ENCODE data around the gene SLC25A25.

The SLC25A25 gene

GRCh38 chr9:128077847-128078503, 9.9 kb downstream of the SLC25A25 start:
- ATAC-seq: peak in 1 of 2 donors; percentile 41

DNA sequence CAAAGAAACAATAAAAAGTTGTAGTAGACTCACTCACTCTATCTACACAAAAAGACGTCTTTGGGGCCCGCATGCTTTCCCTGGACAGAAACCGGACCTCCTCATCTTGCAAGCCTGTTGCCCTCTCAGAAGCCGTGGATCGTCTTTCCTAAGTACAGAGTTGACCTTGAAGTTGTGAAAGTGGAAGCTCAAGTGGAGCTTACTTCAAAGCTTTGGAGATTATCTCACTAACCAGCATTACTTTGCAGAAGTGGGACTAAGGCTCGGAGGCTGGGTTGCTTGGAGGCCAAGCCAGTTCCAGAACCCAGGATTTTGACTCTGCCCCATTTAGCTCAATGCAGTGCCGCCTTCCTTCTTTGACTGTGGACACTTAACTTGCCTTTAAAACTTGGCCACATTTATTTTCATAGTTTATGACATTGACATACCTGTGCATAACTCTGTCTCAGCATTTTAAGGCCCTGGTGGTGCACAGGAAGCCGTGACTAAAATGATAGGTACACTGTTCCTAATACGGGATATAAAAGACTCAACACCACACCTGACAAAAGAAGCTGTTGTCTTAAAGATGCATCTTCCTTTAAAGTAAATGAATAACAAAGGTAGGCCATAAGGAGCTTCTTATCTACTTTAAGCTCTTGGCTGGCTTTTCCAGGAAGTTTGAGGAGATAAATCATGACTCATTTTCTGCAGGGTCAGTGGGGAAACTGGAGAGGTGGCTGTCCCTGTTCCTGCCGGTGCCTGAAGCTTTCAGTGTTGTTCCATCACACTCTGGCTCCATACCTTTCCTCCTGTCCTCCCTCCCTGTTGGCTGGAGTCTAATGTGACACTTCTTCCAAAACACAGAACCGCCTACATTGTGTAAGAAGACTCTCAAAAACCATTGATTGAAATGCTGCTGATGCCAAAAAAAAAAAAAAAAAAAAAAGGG, 10.7 kb downstream of the SLC25A25 start:
- ATAC-seq: no peak

GRCh38 chr9:128080206-128080605, 12.2 kb downstream of the SLC25A25 start:
- ATAC-seq: no peak

GRCh38 chr9:128081056-128081455, 13.0 kb downstream of the SLC25A25 start:
- no peak for ATAC-seq

GRCh38 chr9:128082151-128082550, 14.1 kb downstream of the SLC25A25 start:
- ATAC-seq: no peak

- ATAC-seq: no peak
These were observed 16.7 kb downstream of the SLC25A25 start for GRCh38 chr9:128084746-128085145.

GRCh38 chr9:128085943-128086342, 17.9 kb downstream of the SLC25A25 start:
- ATAC-seq: no peak

- no peak for ATAC-seq
These were observed 19.2 kb downstream of the SLC25A25 start for GRCh38 chr9:128087262-128087661.

GRCh38 chr9:128088253-128088945, 20.4 kb downstream of the SLC25A25 start:
- no peak for ATAC-seq

GRCh38 chr9:128089299-128089698, 21.3 kb downstream of the SLC25A25 start:
- no peak for ATAC-seq

GRCh38 chr9:128091144-128091543, 23.1 kb downstream of the SLC25A25 start:
- no peak for ATAC-seq

DNA sequence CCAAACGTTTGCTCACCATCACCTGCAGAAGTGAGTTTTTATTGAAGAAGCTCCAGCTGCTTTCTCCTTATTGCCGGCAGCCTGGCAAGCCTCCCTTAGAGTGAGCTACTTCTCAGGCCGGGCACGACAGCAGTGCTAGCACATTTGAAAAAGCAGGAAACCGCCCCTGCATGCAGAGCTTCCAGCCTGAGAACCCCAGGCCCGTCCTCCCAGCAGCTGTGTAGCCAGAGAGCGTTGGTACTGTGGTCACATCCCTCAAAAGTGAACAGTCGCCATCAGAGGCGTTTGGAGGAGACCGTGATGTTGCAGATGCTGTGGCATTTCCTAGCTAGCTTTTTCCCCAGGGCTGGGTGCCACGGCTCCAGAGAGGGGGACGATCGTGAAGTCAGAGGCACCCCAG, 23.5 kb downstream of the SLC25A25 start:
- ATAC-seq: no peak

GRCh38 chr9:128092199-128092977, 24.4 kb downstream of the SLC25A25 start:
- no peak for ATAC-seq

GRCh38 chr9:128093011-128093410, 25.0 kb downstream of the SLC25A25 start:
- no peak for ATAC-seq

DNA sequence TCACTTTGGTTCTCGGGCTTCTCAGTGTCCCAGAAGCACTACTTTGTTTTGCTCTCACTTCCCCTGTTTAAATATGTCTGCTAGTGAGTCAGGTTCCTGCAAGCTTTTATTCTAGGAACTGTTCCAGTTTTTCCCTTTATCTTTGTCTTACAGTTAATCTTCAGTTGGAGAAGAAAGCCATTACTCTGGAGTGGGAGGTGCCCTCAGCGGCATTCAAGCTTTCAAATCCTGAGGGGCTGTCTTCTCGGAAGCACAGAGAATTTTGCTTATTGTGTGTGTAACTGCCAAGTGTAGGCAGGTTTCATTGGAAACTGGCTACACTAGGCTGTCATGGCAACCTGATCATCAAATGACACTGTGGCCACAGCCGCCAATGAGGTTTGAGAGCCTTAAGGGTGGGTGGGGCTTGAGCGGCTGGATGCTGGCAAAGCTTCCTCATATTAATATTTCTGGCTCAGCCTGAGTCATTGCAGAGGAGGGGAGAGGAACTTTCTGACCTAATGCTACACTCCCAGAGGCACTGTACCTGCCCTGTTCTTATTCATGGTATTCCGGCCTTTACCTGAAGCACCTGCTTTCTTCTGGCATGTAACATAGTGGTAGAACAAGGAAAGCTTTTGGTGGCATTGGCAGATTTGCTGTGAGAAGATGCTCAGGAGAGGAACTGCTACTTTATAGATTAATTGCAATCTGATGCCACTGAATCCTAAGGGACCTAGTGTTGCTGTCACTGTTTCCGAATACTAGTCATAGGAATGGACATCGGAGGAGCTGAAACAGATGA, 26.3 kb downstream of the SLC25A25 start:
- ATAC-seq: peak; percentile 96 to 97

DNA sequence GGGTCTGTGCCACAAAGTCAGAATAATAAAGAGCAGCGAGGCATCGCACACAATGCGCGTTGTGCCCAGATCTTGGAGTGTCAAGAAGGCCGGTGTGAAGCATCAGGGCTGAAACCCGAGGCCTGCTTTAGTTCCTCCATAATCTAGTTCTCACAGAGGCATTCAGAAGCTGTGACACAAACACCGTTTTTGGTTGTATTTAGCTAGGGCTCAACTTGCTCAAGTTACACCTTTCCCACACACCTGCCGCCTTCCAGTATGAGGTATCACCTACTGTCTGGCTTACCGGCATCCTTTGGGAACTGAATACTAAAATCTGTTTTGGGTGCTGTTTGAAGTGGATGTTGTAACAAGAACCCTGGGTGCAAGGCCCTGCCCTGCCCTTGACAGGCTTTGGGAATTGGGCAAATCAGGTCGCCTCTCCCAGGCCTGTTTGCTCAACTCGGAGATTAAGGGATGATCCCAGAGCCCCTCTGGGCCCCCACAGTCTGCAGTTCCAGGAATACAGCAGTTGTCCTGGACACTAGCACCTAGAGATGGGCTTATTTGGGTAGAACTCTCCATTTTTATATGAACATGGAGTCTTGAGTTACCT, 27.0 kb downstream of the SLC25A25 start:
- ATAC-seq: no peak

DNA sequence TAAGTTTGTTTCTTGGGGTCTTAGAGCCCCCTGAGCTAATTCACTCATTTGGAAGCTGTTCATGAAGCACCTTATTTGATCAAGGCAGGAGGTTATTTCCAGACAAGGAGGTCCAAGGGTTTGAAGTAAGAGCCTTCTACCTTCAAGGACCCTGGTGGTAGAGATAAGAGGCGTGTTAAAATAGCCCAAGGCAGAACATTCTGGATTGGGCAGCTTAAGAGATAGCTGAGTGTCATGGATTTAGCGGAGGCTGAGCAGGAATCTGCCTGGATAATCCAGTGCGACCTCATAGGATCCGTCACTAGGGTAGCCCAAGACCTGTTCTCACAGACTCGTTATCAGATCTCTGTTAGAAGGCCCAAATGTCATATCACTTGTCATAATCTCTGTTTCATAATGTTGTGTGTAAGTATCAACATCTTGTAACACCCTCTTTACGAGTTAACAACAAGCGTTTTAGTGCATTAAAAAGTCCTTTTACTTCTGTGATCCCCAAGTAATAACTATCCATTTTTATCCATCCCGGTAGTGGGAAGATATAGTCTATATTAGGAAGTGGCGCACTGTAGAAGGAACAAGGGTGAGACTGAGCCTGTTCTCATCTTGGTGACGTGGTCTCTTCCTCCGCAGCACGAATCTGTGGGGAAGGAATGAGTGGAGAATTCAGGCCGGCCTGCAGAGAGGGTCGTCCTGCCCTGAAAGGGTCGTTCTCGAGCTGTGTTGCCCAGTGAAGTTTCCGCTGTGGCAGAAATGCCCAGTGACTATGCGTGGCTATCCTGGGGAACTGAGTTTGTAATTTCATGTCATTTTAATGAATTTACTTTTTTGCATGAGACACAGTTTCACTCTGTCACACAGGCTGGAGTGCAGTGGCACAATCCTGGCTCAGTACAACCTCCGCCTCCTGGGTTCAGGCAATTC, 28.8 kb downstream of the SLC25A25 start:
- no peak for ATAC-seq

DNA sequence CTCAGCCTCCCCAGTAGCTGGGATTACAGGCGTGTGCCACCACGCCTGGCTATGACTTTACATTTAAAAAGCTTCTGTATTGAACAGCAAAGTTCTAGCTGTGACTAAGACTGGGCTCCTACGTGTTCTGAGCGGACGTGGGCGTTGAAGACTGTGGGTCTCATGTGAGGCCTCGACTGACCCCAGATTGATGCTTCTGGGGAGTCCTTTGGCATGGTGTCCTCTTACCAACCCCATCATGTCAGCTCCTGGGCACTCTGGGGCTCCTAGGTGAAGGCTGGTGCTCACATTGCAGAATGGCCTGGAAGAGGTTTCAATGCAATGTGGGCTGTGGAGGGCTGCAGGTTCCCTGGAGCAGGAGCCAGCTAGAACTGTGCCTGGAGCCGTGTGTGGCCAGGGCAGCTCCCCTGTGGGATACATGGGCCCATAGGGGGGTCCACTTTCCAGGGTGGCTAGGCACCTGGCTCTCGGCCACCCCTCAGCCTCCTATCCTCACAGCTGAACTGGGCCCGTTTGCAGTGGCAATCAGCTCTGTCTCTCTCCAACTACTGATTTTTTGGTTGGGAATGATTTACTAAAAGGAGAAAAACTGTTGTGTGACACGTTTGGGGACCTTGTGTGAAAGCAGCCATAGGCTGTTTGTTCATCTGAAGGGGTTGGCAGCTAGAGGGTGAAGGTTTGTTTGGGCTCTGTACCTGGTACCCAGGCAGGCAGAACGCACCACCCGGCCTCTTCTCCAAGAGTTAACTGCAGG, 29.7 kb downstream of the SLC25A25 start:
- ATAC-seq: no peak

All from activated CD4-positive, CD25-positive, alpha-beta regulatory T cell treated with anti-CD3 and anti-CD28 coated beads, Interleukin-2, amount 50 U/mL, for 24 hours (primary cell).